H1 (cell line): Measurements from ENCODE around the gene NSDHL. TPM values are rescaled to one million over a fixed set of nuclear protein-coding genes. Genes with fewer than 3 reads are reported as not detected.

Experiments used
- CTCF ChIA-PET: fragments of 300-600 bp; sonication (Branson Sonifier 250); formaldehyde crosslinking; loops from one replicate; lab custom pipeline; 2021; ENCODE audit not compliant: partially characterized antibody; lab: Charles Lee
- POLR2A ChIA-PET: fragments of 300-600 bp; sonication (Branson Sonifier 250); formaldehyde crosslinking; loops from one replicate; lab custom pipeline; 2021; ENCODE audit warnings: inconsistent platforms; ENCODE audit not compliant: partially characterized antibody; lab: Charles Lee
- DNase-seq, 2 experiments: peaks; one replicate each; pipeline versions ENCODE4 v3.0.0 to v3.0.0-alpha.2; 2010 to 2022; ENCODE audit warnings: low spot score in 2 of 2, low read depth in 1 of 2, mixed read lengths in 1 of 2
- FAIRE-seq: peaks from 2 replicates; lab custom pipeline; 2011; peaks lifted over from hg19 to GRCh38; lab: Jason Lieb, UNC
- H2AFZ ChIP-seq: 2 replicates; pipeline ENCODE4 v1.8.1; 2012; ENCODE audit warnings: low read length, inconsistent platforms
- H2AK5ac ChIP-seq: 2 replicates; pipeline ENCODE4 v1.6.1; 2013; ENCODE audit warnings: low read depth, low read length
- H2BK120ac ChIP-seq: replicated peaks from 2 replicates; pipeline ENCODE3; 2013; ENCODE audit warnings: low read depth, low read length, inconsistent platforms
- H2BK12ac ChIP-seq: 2 replicates; pipeline ENCODE4 v1.6.1; 2013; ENCODE audit warnings: low read depth, low read length
- H2BK15ac ChIP-seq: 2 replicates; pipeline ENCODE4 v1.6.1; 2013; ENCODE audit warnings: low read length
- H2BK20ac ChIP-seq: 2 replicates; pipeline ENCODE4 v1.6.1; 2013; ENCODE audit warnings: low read length
- H2BK5ac ChIP-seq: 2 replicates; pipeline ENCODE4 v1.6.1; 2013; ENCODE audit warnings: low read depth, low read length
- H3K14ac ChIP-seq: 2 replicates; pipeline ENCODE4 v1.6.1; 2013; ENCODE audit warnings: inconsistent platforms; ENCODE audit not compliant: insufficient read length
- H3K18ac ChIP-seq: 2 replicates; pipeline ENCODE4 v1.6.1; 2013; ENCODE audit warnings: low read length; ENCODE audit errors: extremely low read depth
- H3K23ac ChIP-seq: 2 replicates; pipeline ENCODE4 v1.6.1; 2013; ENCODE audit warnings: inconsistent platforms; ENCODE audit not compliant: insufficient read length
- H3K23me2 ChIP-seq: 2 replicates; pipeline ENCODE4 v1.6.1; 2013; ENCODE audit warnings: low read depth, low read length
- H3K27ac ChIP-seq: 2 replicates; pipeline ENCODE4 v1.6.1; 2011; ENCODE audit warnings: low read depth, low read length, inconsistent platforms
- H3K27me3 ChIP-seq, 4 experiments: replicated peaks in 1 of 4; 1 replicate in 1 of 4; 2 replicates in 3 of 4; pipeline versions ENCODE4 v1.6.1 to v1.8.1; 2011 to 2013; ENCODE audit warnings: low read length in 3 of 4, mild to moderate bottlenecking in 3 of 4, inconsistent platforms in 2 of 4, mixed read lengths in 2 of 4, moderate library complexity in 1 of 4; ENCODE audit not compliant: control insufficient read depth in 3 of 4, insufficient read depth in 3 of 4; ENCODE audit errors: extremely low read depth in 1 of 4
- H3K36me3 ChIP-seq, 4 experiments: 2 replicates each; pipeline versions ENCODE4 v1.6.1 to v1.8.1; 2011 to 2013; ENCODE audit warnings: mild to moderate bottlenecking in 4 of 4, low read length in 3 of 4, moderate library complexity in 2 of 4, control low read depth in 1 of 4, inconsistent platforms in 1 of 4; ENCODE audit not compliant: insufficient read depth in 4 of 4, control insufficient read depth in 2 of 4
- H3K4ac ChIP-seq: replicated peaks from 2 replicates; pipeline ENCODE3; 2013; ENCODE audit warnings: low read length, low read depth, mixed read lengths, inconsistent platforms; ENCODE audit not compliant: insufficient read length
- H3K4me1 ChIP-seq, 4 experiments: replicated peaks in 1 of 4; 1 replicate in 1 of 4; 2 replicates in 3 of 4; pipeline versions ENCODE4 v1.6.1 to v1.8.1; 2011 to 2013; ENCODE audit warnings: low read length in 3 of 4, inconsistent platforms in 2 of 4, mixed read lengths in 1 of 4; ENCODE audit not compliant: insufficient read depth in 4 of 4, control insufficient read depth in 3 of 4
- H3K4me2 ChIP-seq, 2 experiments: 2 replicates each; pipeline versions ENCODE4 v1.6.1 to v1.8.1; 2011 to 2013; ENCODE audit warnings: low read depth in 2 of 2, low read length in 2 of 2, control low read depth in 1 of 2, inconsistent platforms in 1 of 2, mild to moderate bottlenecking in 1 of 2; ENCODE audit not compliant: insufficient read depth in 1 of 2
- H3K4me3 ChIP-seq, 4 experiments: fragments of 200-600, 300-600 bp in 1 of 4; sonication (generic), shearing (Covaris generic), sonication (Bioruptor Twin) in 1 of 4; 2 replicates each; pipeline versions ENCODE4 v1.5.1 to v1.8.1; 2011 to 2016; ENCODE audit warnings: low read length in 4 of 4, low read depth in 3 of 4, control low read depth in 2 of 4, inconsistent platforms in 2 of 4, mild to moderate bottlenecking in 2 of 4, mixed read lengths in 1 of 4, moderate library complexity in 1 of 4; ENCODE audit not compliant: insufficient read depth in 2 of 4; ENCODE audit errors: extremely low read depth in 1 of 4
- H3K56ac ChIP-seq: replicated peaks from 2 replicates; pipeline ENCODE3; 2013; ENCODE audit warnings: low read depth, mild to moderate bottlenecking, mixed read lengths, low read length, inconsistent platforms; ENCODE audit not compliant: insufficient read length
- H3K79me1 ChIP-seq: 2 replicates; pipeline ENCODE4 v1.6.1; 2013; ENCODE audit warnings: low read depth, low read length, control low read depth
- H3K79me2 ChIP-seq, 2 experiments: 2 replicates each; pipeline versions ENCODE4 v1.6.1 to v1.8.1; 2012 to 2013; ENCODE audit warnings: low read length in 2 of 2, mild to moderate bottlenecking in 2 of 2, inconsistent platforms in 1 of 2; ENCODE audit not compliant: insufficient read depth in 2 of 2, control insufficient read depth in 1 of 2
- H3K9ac ChIP-seq, 4 experiments: replicated peaks in 1 of 4; 1 replicate in 1 of 4; 2 replicates in 3 of 4; pipeline versions ENCODE4 v1.6.1 to v1.8.1; 2011 to 2013; ENCODE audit warnings: low read depth in 3 of 4, low read length in 3 of 4, control low read depth in 2 of 4, mild to moderate bottlenecking in 2 of 4, moderate library complexity in 2 of 4, inconsistent platforms in 1 of 4; ENCODE audit errors: extremely low read depth in 1 of 4
- H3K9me3 ChIP-seq, 2 experiments: 2 replicates each; pipeline versions ENCODE4 v1.6.1 to v1.8.1; 2012 to 2013; ENCODE audit warnings: mild to moderate bottlenecking in 2 of 2, moderate library complexity in 2 of 2, control low read depth in 1 of 2, inconsistent platforms in 1 of 2, low read depth in 1 of 2, low read length in 1 of 2, mixed read lengths in 1 of 2; ENCODE audit not compliant: insufficient read depth in 2 of 2
- H4K20me1 ChIP-seq, 2 experiments: replicated peaks in 1 of 2; 2 replicates each; pipeline versions ENCODE3 to v1.8.1; 2011 to 2013; ENCODE audit warnings: inconsistent platforms in 2 of 2, low read length in 2 of 2, mild to moderate bottlenecking in 1 of 2; ENCODE audit not compliant: insufficient read depth in 2 of 2, control insufficient read depth in 1 of 2
- H4K5ac ChIP-seq: 2 replicates; pipeline ENCODE4 v1.6.1; 2013; ENCODE audit warnings: low read length, low read depth, mixed read lengths, inconsistent platforms; ENCODE audit not compliant: insufficient read length
- H4K8ac ChIP-seq: 2 replicates; pipeline ENCODE4 v1.8.0; 2013; ENCODE audit warnings: mild to moderate bottlenecking, moderate library complexity, low read length, inconsistent platforms; ENCODE audit not compliant: insufficient read depth; ENCODE audit errors: extremely low read depth
- H4K91ac ChIP-seq: replicated peaks from 2 replicates; pipeline ENCODE3; 2013; ENCODE audit warnings: low read length, mixed read lengths, inconsistent platforms; ENCODE audit not compliant: insufficient read length
- HDAC2 ChIP-seq, 2 experiments: fragments of 300-600 bp in 1 of 2; sonication (generic) in 1 of 2; IDR thresholded peaks; 2 replicates each; pipeline ENCODE4 v1.6.1; 2011 to 2012; ENCODE audit warnings: low read depth in 2 of 2, low read length in 2 of 2, mild to moderate bottlenecking in 2 of 2, moderate library complexity in 2 of 2, borderline replicate concordance in 1 of 2, inconsistent platforms in 1 of 2
- WGBS, 2 experiments: shearing (Covaris generic) in 1 of 2; methylation state at CpG; one replicate each; pipeline versions ENCODE4 v1.1.6 to v1.1.7; 2013 to 2015; ENCODE audit warnings: low lambda C conversion rate in 2 of 2, mixed read lengths in 2 of 2, inconsistent platforms in 1 of 2, low coverage in 1 of 2, missing lambda C conversion rate in 1 of 2; ENCODE audit not compliant: insufficient replicate concordance in 2 of 2, insufficient coverage in 1 of 2, insufficient read length in 1 of 2; ENCODE audit errors: extremely low coverage in 1 of 2, missing lambda C conversion rate in 1 of 2; 5-methylcytosine and 5-hydroxymethylcytosine counted together
- polyA plus RNA-seq, 7 experiments: library from polyadenylated mRNA; depleted of rRNA in 3 of 7; stranded (reverse) in 5 of 7; unstranded in 2 of 7; fragments of >200 nt in 5 of 7; fragments of 200-250 nt in 2 of 7; gene quantifications; 1 replicate in 5 of 7; 2 replicates in 1 of 7; 4 replicates in 1 of 7; pipeline versions ENCODE4 v1.2.1 to v1.2.3, GENCODE V29; 2011 to 2013; ENCODE audit warnings: missing spikeins in 2 of 7, mixed read lengths in 2 of 7
- total RNA-seq: library from RNA; stranded (reverse); fragmentation: NEBNext Ultra II Directional; extraction: Animal tissue kit (Norgen Biotek cat#: 25700); gene quantifications from 2 replicates; pipeline ENCODE4 v1.2.1, GENCODE V29; 2021

Gene NSDHL
- total and polyA plus RNA-seq, 2 of the 8 experiments (the other 6 are each of a cell fraction or from before 2014, with no cell fraction given): 31.5 to 34.6 TPM

DNA sequence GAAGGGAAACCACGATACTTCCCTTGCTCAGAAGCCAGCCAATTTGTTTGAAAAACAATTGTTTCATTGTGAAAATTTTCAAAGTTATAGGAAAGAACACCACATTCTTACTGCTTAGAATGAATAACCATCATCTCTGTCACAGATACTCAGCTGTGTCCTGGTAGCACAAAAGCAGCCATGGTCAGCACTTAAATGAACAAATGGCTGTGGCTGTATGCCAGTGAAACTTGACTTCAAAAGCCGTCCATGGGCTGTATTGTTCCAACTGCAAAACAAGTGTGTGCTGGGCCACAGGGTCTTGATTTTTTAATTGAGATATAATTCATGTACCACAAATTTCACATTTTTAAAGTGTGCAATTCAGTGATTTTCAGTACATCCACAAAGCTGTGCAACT lies 19.6 kb downstream of the NSDHL start:
- H3K79me1 ChIP-seq: 0 out of 2 replicates have a peak, but pooled peaks cover 2% of the 10 kb centered on the region
- H4K5ac ChIP-seq: no peak overlapping the region
- no peak overlapping the region for H2AFZ ChIP-seq
- H3K27me3 ChIP-seq: no peaks in the 10 kb centered on the region
- CTCF ChIA-PET: no interaction called here
- POLR2A ChIA-PET: no interaction called here
- no peaks in the 10 kb centered on the region; a peak in 1 of 4 replicates for H3K79me2 ChIP-seq
- H3K4me2 ChIP-seq: no peak overlapping the region
- peaks cover 0 to 5% of the 10 kb centered on the region in 2 experiments for H4K20me1 ChIP-seq
- no peak overlapping the region for H2BK15ac ChIP-seq
- H2BK5ac ChIP-seq: no peak overlapping the region
- H3K9ac ChIP-seq: no peak overlapping the region
- no peak overlapping the region for H2BK120ac ChIP-seq
- H4K8ac ChIP-seq: no peak overlapping the region
- no peaks in the 10 kb centered on the region for H3K23me2 ChIP-seq
- H3K4me3 ChIP-seq: no peak overlapping the region
- no peak overlapping the region for H3K18ac ChIP-seq
- no peak overlapping the region for H3K23ac ChIP-seq
- no peak overlapping the region for H3K56ac ChIP-seq
- no peak overlapping the region for H3K14ac ChIP-seq
- peaks cover 0 to 15% (median 8%) of the 10 kb centered on the region in 4 experiments; a peak in 5 of 8 replicates for H3K36me3 ChIP-seq
- H3K9me3 ChIP-seq: no peaks in the 10 kb centered on the region
- H2BK20ac ChIP-seq: no peak overlapping the region
- no peak for TF ChIP-seq HDAC2 (IDR thresholded peaks at IDR 0.05; ENCODE audit: borderline replicate concordance in 1 of 2, low read depth in 2 of 2, low read length in 2 of 2)
- no peak overlapping the region for H4K91ac ChIP-seq
- no peak overlapping the region for H3K27ac ChIP-seq
- no peaks in the 10 kb centered on the region for H3K4me1 ChIP-seq
- no peak overlapping the region for H3K4ac ChIP-seq
- no peak for DNase-seq
- WGBS, 2 experiments: 72% methylated on average over 2 of the region's 2 CpGs; no CpG with 5 or more reads in 1 of the 2 experiments
- FAIRE-seq: no peak
- H2AK5ac ChIP-seq: no peak overlapping the region
- no peak overlapping the region for H2BK12ac ChIP-seq
